ENCODE data around the gene GAGE10. TPM values are rescaled to one million over a fixed set of nuclear protein-coding genes. Genes with fewer than 3 reads are reported as not detected.
"Not testable (repeated sequence)": the region's sequence is repeated elsewhere in the genome, so short reads cannot be mapped to it uniquely, and the experiment has no call there.

GAGE10 gene
- total RNA-seq, 1 donor from 2014 or later, result not detected

- DNase-seq (ENCODE audit: low spot score), result no peak
- intact Hi-C loops (cut with DNase I), result loop anchor here (5.0 kb wide), 1 partner anchor 35 kb away; the partner anchor contains the start of gene CCDC22
Observed at GRCh38 chrX:49272421-49272820, 31.0 kb upstream of the GAGE10 start.

GRCh38 chrX:49273181-49273727 lies 30.2 kb upstream of the GAGE10 start:
- intact Hi-C loops (cut with DNase I), result loop anchor here (5.0 kb wide), 1 partner anchor 36 kb away; the partner anchor contains the start of gene CCDC22
- DNase-seq (ENCODE audit: low spot score), result no peak

- no peak for DNase-seq (ENCODE audit: low spot score)
- intact Hi-C loops (cut with DNase I), result no loop called here
Observed at GRCh38 chrX:49276207-49276606, 27.2 kb upstream of the GAGE10 start.

GRCh38 chrX:49276671-49277534 lies 26.5 kb upstream of the GAGE10 start:
- intact Hi-C loops (cut with DNase I), result no loop called here

GRCh38 chrX:49277535-49277830 lies 26.0 kb upstream of the GAGE10 start:
- intact Hi-C loops (cut with DNase I), result no loop called here
- DNase-seq (ENCODE audit: low spot score), result no peak

More at GRCh38 chrX:49276671-49277534, 26.5 kb upstream of the GAGE10 start:
- DNase-seq (ENCODE audit: low spot score), result peak; percentile 38

GRCh38 chrX:49278081-49278480 lies 25.4 kb upstream of the GAGE10 start:
- no peak for DNase-seq (ENCODE audit: low spot score)
- intact Hi-C loops (cut with DNase I), result no loop called here

- peak; percentile 70 for DNase-seq (ENCODE audit: low spot score)
- intact Hi-C loops (cut with DNase I), result no loop called here
Observed at GRCh38 chrX:49282647-49283011, 20.8 kb upstream of the GAGE10 start.

GRCh38 chrX:49284212-49284611 lies 19.2 kb upstream of the GAGE10 start:
- no peak for DNase-seq (ENCODE audit: low spot score)
- intact Hi-C loops (cut with DNase I), result no loop called here

GRCh38 chrX:49286136-49286535 lies 17.3 kb upstream of the GAGE10 start:
- no peak for DNase-seq (ENCODE audit: low spot score)
- intact Hi-C loops (cut with DNase I), result no loop called here

GRCh38 chrX:49286581-49286980 lies 16.9 kb upstream of the GAGE10 start:
- intact Hi-C loops (cut with DNase I), result no loop called here
- DNase-seq (ENCODE audit: low spot score), result no peak

- DNase-seq (ENCODE audit: low spot score), result no peak
- intact Hi-C loops (cut with DNase I), result no loop called here
Observed at GRCh38 chrX:49287665-49288064, 15.8 kb upstream of the GAGE10 start.

- no peak for DNase-seq (ENCODE audit: low spot score)
- intact Hi-C loops (cut with DNase I), result no loop called here
Observed at GRCh38 chrX:49290215-49290614, 13.2 kb upstream of the GAGE10 start.

- DNase-seq (ENCODE audit: low spot score), result no peak
- intact Hi-C loops (cut with DNase I), result no loop called here
Observed at GRCh38 chrX:49291615-49292337, 11.7 kb upstream of the GAGE10 start.

- intact Hi-C loops (cut with DNase I), result no loop called here
- DNase-seq (ENCODE audit: low spot score), result no peak
Observed at GRCh38 chrX:49292400-49293362, 10.8 kb upstream of the GAGE10 start.

- DNase-seq (ENCODE audit: low spot score); intact Hi-C loops (cut with DNase I): not testable (repeated sequence)
Observed at GRCh38 chrX:49299293-49299692, 4.2 kb upstream of the GAGE10 start.

GRCh38 chrX:49300703-49301102 lies 2.7 kb upstream of the GAGE10 start:
- no peak for DNase-seq (ENCODE audit: low spot score)
- intact Hi-C loops (cut with DNase I), result no loop called here

- intact Hi-C loops (cut with DNase I); DNase-seq (ENCODE audit: low spot score): not testable (repeated sequence)
Observed at GRCh38 chrX:49307775-49308174, 4.3 kb downstream of the GAGE10 start.

- intact Hi-C loops (cut with DNase I), result no loop called here
- DNase-seq (ENCODE audit: low spot score), result no peak
Observed at GRCh38 chrX:49308604-49309269, 5.3 kb downstream of the GAGE10 start.

- DNase-seq (ENCODE audit: low spot score), result no peak
- intact Hi-C loops (cut with DNase I), result no loop called here
Observed at GRCh38 chrX:49309401-49309981, 6.0 kb downstream of the GAGE10 start.

All from cardiac septum (tissue), 1 donor.